Measurements from ENCODE around the gene ATG2A. TPM values are rescaled to one million over a fixed set of nuclear protein-coding genes. Genes with fewer than 3 reads are reported as not detected.

ATG2A gene
- total RNA-seq: 27.9 TPM

GRCh38 chr11:64916775-64917662, at the start of gene ATG2A:
ATG2A (minus strand) TSS chr11:64917209; CDS start chr11:64917135, 74 bp downstream.
- peak; percentile 99 for DNase-seq (ENCODE audit: low spot score)

DNA sequence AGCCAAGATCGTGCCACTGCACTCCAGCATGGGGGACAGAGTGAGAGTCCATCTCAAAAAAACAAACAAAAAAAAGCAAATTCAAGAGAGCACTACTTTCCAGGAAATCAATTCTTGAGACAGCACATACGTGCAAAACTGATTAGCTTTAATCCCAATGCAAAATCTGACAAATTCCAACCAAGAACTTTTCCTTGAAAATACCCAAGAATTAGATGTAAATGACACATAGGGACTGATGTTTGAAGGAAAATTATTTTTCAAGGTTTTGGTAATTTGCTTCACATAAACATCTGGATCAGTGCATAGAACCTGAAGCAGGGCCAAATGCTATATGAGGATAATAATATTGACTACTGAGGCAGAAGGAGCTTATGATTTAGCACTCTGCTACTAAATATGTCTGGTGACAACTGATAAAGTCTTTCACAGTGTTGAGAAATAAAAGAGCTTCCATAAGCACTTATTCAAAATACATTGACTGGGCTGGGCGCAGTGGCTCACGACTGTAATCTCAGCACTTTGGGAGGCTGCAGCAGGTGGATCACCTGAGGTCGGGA, 46.1 kb upstream of the ATG2A start:
- DNase-seq (ENCODE audit: low spot score): no peak

DNA sequence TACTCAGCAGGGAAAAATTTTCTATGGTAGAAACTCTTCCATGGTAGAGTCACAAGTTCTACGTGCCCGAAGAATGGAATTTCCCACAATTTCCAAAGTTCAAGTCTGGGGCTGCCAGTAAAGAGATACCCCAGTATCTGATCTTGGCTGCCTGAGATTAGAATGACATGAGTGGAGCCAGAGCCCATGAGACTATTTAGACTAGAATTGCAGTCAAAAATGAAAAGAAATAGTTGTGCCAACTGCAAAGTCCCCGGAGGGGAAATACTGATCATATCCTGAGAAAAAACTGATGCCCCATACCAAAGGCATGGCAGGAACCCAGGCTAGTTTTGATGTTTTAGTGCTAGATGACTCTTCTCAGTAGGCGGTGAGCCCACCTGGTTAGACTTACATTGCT, 43.7 kb upstream of the ATG2A start:
- no peak for DNase-seq (ENCODE audit: low spot score)

GRCh38 chr11:64959498-64959897, 42.5 kb upstream of the ATG2A start:
- DNase-seq (ENCODE audit: low spot score): no peak

- no peak for DNase-seq (ENCODE audit: low spot score)
Observed at GRCh38 chr11:64954201-64954600, 37.2 kb upstream of the ATG2A start.

- DNase-seq (ENCODE audit: low spot score): no peak
Observed at GRCh38 chr11:64951529-64951928, 34.5 kb upstream of the ATG2A start.

- DNase-seq (ENCODE audit: low spot score): no peak
Observed at GRCh38 chr11:64947208-64947814, 30.3 kb upstream of the ATG2A start.

DNA sequence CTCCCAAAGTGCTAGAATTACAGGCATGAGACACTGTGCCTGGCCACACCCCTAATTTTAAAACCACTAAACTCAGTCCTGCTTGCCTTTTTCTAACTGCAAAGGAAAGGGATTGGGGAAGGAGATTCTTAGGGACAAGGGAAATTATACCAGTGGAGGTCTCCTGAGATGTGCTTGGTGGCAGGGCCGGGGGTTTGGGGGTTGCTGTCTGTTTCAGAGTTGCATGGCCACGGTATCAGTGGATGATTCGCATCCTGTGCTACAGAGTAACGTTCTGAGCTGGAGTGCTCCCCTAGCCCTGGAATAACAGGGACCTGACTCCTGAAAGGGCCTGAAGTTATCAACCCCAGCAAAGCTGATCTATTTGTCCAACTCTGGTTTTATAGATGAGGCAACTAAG, 19.5 kb upstream of the ATG2A start:
- no peak for DNase-seq (ENCODE audit: low spot score)

DNA sequence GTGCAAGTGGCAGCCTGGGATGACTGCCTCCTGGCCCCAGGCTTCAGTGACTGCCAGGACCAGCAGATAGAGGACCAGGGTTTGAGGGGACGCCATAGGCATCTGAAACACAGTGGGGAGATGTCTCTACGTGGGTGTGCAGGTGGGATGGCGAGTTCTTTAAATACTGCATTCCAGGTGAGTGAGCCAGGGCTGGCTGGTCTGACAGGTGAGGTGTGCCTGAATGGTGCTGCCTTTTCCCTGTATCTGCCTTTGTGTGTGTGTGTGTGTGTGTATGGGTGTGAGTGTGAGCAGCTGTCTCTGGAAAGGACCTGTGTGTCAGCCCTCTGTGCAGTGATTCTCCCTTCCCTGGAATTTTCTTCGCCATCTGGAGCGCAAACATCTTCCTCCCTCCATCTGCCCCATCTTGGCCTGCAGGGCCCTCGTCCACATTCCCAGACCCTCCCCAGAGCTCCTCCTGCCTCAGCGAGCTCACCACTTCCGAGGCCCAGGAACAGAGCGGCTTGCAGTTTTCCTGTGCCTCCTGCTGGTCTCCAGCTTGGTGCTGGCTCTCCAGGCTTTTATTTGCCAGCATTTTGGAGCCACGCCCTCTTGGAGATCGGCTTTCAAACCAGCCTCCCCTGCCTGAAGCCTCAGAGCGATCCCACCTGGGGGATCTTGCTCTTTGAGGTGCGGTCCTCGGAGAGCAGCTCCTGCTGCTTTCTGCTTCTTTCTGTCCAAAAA, 18.5 kb upstream of the ATG2A start, which contains the start of gene GPHA2:
GPHA2 (minus strand) TSS at position 535 of the 723 bp plus-strand sequence; CDS start at position 102, 433 bp downstream.
- DNase-seq (ENCODE audit: low spot score): no peak

DNA sequence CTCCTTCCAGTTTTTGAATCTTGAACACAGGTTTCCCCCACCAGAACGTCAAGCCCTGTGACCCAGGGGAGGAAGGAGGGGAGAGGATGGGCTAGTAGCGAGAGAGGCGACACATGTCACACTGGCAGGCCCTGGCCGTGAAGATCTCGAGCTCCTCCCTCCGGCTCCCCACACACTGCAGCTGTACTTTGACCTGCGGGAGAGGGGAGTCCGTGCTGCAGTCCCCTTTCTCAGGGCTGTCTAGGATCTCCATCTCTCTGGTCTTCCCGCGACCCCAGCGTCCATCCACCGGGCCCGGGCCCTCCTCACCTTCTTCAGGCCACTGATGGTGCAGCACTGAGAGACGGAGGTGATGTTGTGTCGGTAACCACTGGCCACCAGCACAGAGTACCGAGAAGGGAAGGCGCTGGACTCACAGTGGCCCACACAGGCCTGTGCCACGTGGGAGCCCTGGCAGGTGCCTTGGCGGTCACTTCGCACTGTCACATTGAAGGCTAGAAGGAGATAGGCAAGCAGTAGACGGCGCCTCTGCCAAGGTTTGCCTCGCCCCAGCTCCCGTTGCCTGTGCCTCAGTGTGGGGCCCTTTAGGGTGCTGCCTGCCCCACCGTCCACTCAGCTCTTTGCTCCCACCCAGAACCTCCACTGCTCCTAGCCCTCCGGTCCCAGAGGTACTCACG, 17.8 kb upstream of the ATG2A start:
- DNase-seq (ENCODE audit: low spot score): no peak

DNA sequence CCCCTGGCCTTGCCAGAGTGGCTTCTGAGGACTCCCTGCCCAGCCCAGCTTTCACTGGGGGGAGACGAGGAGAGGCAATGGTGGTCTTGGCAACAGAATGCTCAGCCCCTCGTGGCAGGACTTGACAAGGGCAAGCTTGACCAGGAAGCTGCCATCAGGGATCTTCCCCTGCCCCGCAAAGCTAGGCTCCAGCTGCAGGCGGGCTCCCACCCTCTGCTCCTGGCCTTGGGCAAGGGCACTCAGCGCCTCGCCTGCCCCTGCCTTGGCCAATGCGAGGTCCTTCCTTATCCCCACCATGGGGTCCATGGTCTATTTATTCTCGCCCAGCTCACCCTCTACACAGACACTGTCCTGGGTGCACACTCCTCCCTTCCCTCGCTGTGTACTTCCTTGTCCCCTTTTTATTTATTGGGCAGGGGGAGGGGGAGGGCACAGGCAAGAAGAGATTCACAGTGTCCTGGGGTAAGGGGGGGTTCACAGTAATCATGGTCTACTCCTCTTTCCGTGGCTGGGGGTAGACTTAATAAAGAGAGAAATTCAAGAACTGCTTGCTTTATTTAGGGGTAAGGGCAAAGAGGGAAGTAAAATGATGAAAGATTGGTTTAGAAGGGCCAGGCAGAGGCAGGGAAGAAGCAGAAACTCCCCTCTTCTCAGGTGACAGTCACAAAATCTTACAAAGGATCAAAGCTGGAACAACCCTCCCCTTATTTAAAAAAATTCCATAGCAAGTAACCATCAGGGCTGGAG, 17.1 kb upstream of the ATG2A start:
- no peak for DNase-seq (ENCODE audit: low spot score)

DNA sequence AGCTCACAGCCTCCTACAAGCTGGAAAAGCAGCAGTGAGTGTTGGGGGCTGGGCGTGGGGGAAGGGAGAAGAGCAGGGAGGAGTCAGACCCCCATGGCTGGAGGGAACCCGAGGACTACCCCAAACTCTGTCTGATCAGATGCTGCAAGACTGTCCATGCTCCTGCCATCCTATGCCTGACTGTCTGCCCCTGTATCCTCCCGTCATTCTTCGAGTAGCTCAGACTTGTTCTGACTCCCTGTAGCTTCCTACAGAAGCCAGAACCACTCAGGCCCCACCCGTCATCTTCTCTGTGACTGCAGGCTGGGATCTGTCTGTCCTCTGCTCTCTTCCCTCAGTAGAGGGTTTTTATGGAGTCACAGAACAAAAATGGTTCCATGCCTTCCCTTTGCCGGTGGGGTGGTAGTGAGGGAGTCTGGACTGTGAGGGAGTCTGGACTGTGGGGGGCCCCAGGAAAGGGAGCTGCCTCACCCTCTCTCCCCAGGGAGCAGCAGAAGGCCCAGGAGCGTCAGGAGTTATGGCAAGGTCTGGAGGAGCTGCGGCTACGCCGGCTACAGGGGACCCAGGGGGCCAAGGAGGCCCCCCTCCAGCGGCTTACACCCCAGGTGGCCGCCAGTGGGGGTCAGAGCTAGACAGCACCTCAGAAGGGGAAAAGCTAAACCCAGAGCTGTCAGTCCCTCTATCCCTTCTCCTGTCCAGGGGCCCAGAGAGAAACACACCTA, 16.4 kb upstream of the ATG2A start:
- no peak for DNase-seq (ENCODE audit: low spot score)

- DNase-seq (ENCODE audit: low spot score): no peak
Observed at GRCh38 chr11:64932324-64932723, 15.3 kb upstream of the ATG2A start.

DNA sequence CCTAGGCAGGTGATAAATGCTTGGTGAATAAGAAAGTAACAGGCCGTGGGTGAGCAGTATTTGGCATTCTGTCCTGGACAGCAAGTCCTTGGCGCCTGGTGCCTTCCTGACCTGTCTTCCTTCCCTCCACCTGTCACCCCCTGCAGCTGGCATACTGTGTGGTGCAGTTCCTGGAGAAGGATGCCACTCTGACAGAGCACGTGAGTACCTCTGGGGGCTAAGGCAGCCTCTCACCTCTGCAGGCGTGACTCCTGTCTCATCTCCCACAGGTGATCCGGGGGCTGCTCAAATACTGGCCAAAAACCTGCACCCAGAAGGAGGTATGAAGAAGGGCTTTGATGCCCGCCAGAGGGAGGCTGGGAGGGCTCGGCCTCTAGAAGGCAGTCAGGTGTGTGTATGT, 14.3 kb upstream of the ATG2A start:
- DNase-seq (ENCODE audit: low spot score): no peak

GRCh38 chr11:64930340-64930739, 13.3 kb upstream of the ATG2A start:
- no peak for DNase-seq (ENCODE audit: low spot score)

DNA sequence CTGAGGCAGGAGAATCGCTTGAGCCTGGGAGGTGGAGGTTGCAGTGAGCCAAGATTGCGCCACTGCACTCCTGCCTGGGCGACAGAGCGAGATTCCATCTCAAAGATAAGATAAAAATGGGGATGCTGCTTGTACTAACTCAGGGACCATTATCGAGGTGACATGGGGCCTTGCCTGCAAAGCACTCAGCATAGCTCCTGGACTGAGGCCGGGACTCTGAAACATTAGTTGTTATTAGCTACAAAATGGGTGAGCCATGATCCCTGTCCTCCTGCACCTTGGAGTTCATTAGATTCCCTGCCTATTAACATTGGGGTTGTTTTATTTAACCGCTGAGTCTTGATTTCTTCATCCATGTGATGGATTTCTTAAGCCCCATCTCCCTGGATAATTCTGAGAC, 12.6 kb upstream of the ATG2A start:
- DNase-seq (ENCODE audit: low spot score): no peak

- no peak for DNase-seq (ENCODE audit: low spot score)
Observed at GRCh38 chr11:64928957-64929356, 11.9 kb upstream of the ATG2A start.

GRCh38 chr11:64926689-64927088, 9.7 kb upstream of the ATG2A start:
- no peak for DNase-seq (ENCODE audit: low spot score)

DNA sequence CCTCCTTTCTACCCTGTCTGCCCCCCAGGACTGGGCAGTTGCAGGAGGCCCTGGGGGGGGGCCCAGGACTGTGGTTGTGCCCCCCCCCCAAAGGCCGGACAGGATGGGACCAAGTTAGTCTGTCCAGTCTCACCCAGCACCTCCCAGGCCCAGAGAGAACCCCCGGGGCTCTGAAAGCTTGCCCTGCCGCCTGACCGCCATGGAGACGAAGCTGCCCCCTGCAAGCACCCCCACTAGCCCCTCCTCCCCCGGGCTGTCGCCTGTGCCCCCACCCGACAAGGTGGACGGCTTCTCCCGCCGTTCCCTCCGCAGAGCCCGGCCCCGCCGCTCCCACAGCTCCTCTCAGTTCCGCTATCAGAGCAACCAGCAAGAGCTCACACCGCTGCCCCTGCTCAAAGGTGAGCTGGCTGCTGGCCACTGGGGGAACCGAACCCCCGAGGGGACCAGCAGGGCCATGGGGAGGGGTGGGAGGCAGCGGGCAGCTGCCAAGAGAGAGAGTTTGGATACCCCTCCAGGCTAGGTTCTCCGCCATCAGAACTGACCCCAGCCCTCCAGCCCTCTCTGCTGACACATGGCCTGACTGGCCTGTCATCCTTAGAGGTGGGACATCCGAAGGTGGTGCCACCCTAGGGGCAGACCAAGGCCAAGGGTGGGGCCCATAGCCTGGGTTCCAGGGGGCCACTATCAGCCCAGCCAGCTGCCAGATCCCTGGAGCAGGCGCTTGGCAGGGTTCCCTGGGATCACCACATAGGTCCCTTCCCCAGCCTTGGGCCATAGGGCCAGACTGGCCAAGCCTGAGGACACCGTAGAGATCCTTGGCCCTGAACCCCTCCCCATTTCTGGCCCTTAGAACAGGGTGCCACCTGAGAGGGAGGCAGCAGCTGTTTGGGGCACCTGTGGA, 8.8 kb upstream of the ATG2A start:
- no peak for DNase-seq (ENCODE audit: low spot score)
